Keratinocyte (primary cell): ENCODE data around the gene SNX13. TPM values are rescaled to one million over a fixed set of nuclear protein-coding genes. Genes with fewer than 3 reads are reported as not detected.

ENCODE experiments used
- DNase-seq: peaks from one replicate; pipeline ENCODE4 v3.0.0-alpha.2; 2011; ENCODE audit warnings: low read depth, missing footprints, low spot score
- FAIRE-seq: peaks from 2 replicates; lab custom pipeline; 2011; peaks lifted over from hg19 to GRCh38; lab: Jason Lieb, UNC
- H2AFZ ChIP-seq: 2 replicates; pipeline ENCODE4 v1.6.0; 2012; ENCODE audit warnings: low read length, control low read depth, inconsistent platforms; ENCODE audit not compliant: control insufficient read depth
- H3K27ac ChIP-seq: 2 replicates; pipeline ENCODE4 v1.5.1; 2011; ENCODE audit warnings: low read length; ENCODE audit not compliant: control insufficient read depth, insufficient read depth
- H3K27me3 ChIP-seq: 3 replicates; pipeline ENCODE4 v1.6.0; 2011; ENCODE audit warnings: low read length; ENCODE audit not compliant: control insufficient read depth, insufficient read depth; ENCODE audit errors: extremely low read depth
- H3K36me3 ChIP-seq, 2 experiments: 2 replicates in 1 of 2; 3 replicates in 1 of 2; pipeline ENCODE4 v1.5.1; 2011; ENCODE audit warnings: low read length in 2 of 2, mild to moderate bottlenecking in 1 of 2; ENCODE audit not compliant: control insufficient read depth in 2 of 2, insufficient read depth in 2 of 2; ENCODE audit errors: extremely low read depth in 1 of 2
- H3K4me1 ChIP-seq: 3 replicates; pipeline ENCODE4 v1.5.1; 2011; ENCODE audit warnings: low read length; ENCODE audit not compliant: control insufficient read depth, insufficient read depth; ENCODE audit errors: extremely low read depth
- H3K4me2 ChIP-seq: 3 replicates; pipeline ENCODE4 v1.6.0; 2011; ENCODE audit warnings: low read depth, low read length; ENCODE audit not compliant: control insufficient read depth, insufficient read depth; ENCODE audit errors: extremely low read depth
- H3K4me3 ChIP-seq, 3 experiments: fragments of 200-600 bp in 1 of 3; sonication (generic) in 1 of 3; 2 replicates in 2 of 3; 3 replicates in 1 of 3; pipeline ENCODE4 v1.5.1; 2011 to 2016; ENCODE audit warnings: low read length in 3 of 3, mild to moderate bottlenecking in 3 of 3, control low read depth in 2 of 3, inconsistent platforms in 1 of 3, low read depth in 1 of 3, mixed read lengths in 1 of 3, mixed run types in 1 of 3, moderate library complexity in 1 of 3; ENCODE audit not compliant: control insufficient read depth in 2 of 3, insufficient read depth in 2 of 3; ENCODE audit errors: extremely low read depth in 1 of 3
- H3K79me2 ChIP-seq: 2 replicates; pipeline ENCODE4 v1.6.0; 2012; ENCODE audit warnings: low read length; ENCODE audit not compliant: control insufficient read depth, insufficient read depth
- H3K9ac ChIP-seq: 3 replicates; pipeline ENCODE4 v1.6.0; 2011; ENCODE audit warnings: low read length; ENCODE audit not compliant: control insufficient read depth, insufficient read depth; ENCODE audit errors: extremely low read depth
- H3K9me1 ChIP-seq: 3 replicates; pipeline ENCODE4 v1.6.0; 2011; ENCODE audit warnings: low read length; ENCODE audit not compliant: control insufficient read depth, insufficient read depth; ENCODE audit errors: extremely low read depth
- H3K9me3 ChIP-seq: 2 replicates; pipeline ENCODE4 v1.5.1; 2012; ENCODE audit warnings: low read depth, low read length; ENCODE audit not compliant: control insufficient read depth
- H4K20me1 ChIP-seq: 3 replicates; pipeline ENCODE4 v1.6.0; 2011; ENCODE audit warnings: low read length; ENCODE audit not compliant: control insufficient read depth, insufficient read depth; ENCODE audit errors: extremely low read depth
- CTCF ChIP-seq, 3 experiments: IDR thresholded peaks in 1 of 3; conservative IDR thresholded peaks in 1 of 3; optimal IDR thresholded peaks in 1 of 3; 2 replicates in 2 of 3; 3 replicates in 1 of 3; pipeline versions ENCODE3 to v1.5.1; 2011; ENCODE audit warnings: low read length in 3 of 3, mild to moderate bottlenecking in 3 of 3, moderate library complexity in 2 of 3, control low read depth in 1 of 3, inconsistent platforms in 1 of 3; ENCODE audit not compliant: insufficient read depth in 2 of 3; ENCODE audit errors: extremely low read depth in 1 of 3
- EZH2 ChIP-seq: IDR thresholded peaks from one replicate; pipeline ENCODE4 v1.6.1; 2012; ENCODE audit warnings: inconsistent platforms, mild to moderate bottlenecking, low read length, moderate library complexity
- dilution Hi-C: fragments of 300-500 bp; cut with MboI; formaldehyde crosslinking; loops from one replicate; pipeline ENCODE4 v1.7.0; 2020; ENCODE audit warnings: low sequenced_read_pairs; ENCODE audit not compliant: extremely low pct_ligation_motif_present
- polyA plus RNA-seq, 5 experiments: library from polyadenylated mRNA; depleted of rRNA in 3 of 5; stranded (reverse) in 3 of 5; stranded (forward) in 1 of 5; unstranded in 1 of 5; fragments of >200 nt; gene quantifications; 1 replicate in 1 of 5; 2 replicates in 3 of 5; 3 replicates in 1 of 5; pipeline versions ENCODE4 v1.2.1 to v1.2.3, GENCODE V29; 2011 to 2012; ENCODE audit warnings: missing spikeins in 2 of 5, low read depth in 1 of 5, low replicate concordance in 1 of 5

Gene SNX13
- polyA plus RNA-seq, 1 donor (not counting 4 experiments of a cell fraction or from before 2014, with no cell fraction given): 22.6 TPM

GRCh38 chr7:17930546-17930945 is 9.7 kb downstream of the SNX13 start:
- no peak for TF ChIP-seq CTCF (optimal IDR thresholded peaks at IDR 0.05 in 1 of 3, IDR thresholded peaks at IDR 0.05 in 1 of 3, conservative IDR thresholded peaks at IDR 0.05 in 1 of 3; ENCODE audit: extremely low read depth in 1 of 3, insufficient read depth in 2 of 3, low read length in 3 of 3)
- no peak for TF ChIP-seq EZH2
- no peaks in the 10 kb centered on the region for H3K36me3 ChIP-seq
- H4K20me1 ChIP-seq: peaks cover 4% of the 10 kb centered on the region

GRCh38 chr7:17929647-17930395 is 10.5 kb downstream of the SNX13 start:
- H3K27ac ChIP-seq: no peak overlapping the region

More at GRCh38 chr7:17930546-17930945, 9.7 kb downstream of the SNX13 start:
- Histone ChIP-seq H3K79me2 (peaks cover 89% of the 10 kb centered on the region), H3K4me1 (peaks cover 8% of the 10 kb centered on the region), H3K9me1 (peaks cover 3% of the 10 kb centered on the region), H3K27me3 (no peaks in the 10 kb centered on the region), H3K4me2 (no peak overlapping the region), H3K9me3 (no peaks in the 10 kb centered on the region), H3K4me3 (no peak overlapping the region), H2AFZ (no peak overlapping the region), H3K9ac (no peak overlapping the region), H3K27ac (no peak overlapping the region)
- FAIRE-seq: no peak
- dilution Hi-C loops: no loop called here
- DNase-seq: no peak

More at GRCh38 chr7:17929647-17930395, 10.5 kb downstream of the SNX13 start:
- no peak for TF ChIP-seq CTCF (optimal IDR thresholded peaks at IDR 0.05 in 1 of 3, IDR thresholded peaks at IDR 0.05 in 1 of 3, conservative IDR thresholded peaks at IDR 0.05 in 1 of 3; ENCODE audit: extremely low read depth in 1 of 3, insufficient read depth in 2 of 3, low read length in 3 of 3)
- TF ChIP-seq EZH2: no peak
- H3K36me3 ChIP-seq: no peaks in the 10 kb centered on the region
- no peaks in the 10 kb centered on the region for H3K27me3 ChIP-seq
- peaks cover 4% of the 10 kb centered on the region for H4K20me1 ChIP-seq
- no peaks in the 10 kb centered on the region for H3K9me3 ChIP-seq
- H3K9me1 ChIP-seq: no peaks in the 10 kb centered on the region
- FAIRE-seq: no peak
- no peak overlapping the region for H2AFZ ChIP-seq
- no peak overlapping the region for H3K9ac ChIP-seq
- H3K4me2 ChIP-seq: no peak overlapping the region
- dilution Hi-C loops: no loop called here
- H3K4me3 ChIP-seq: no peak overlapping the region
- DNase-seq: no peak
- peaks cover 7% of the 10 kb centered on the region for H3K4me1 ChIP-seq
- H3K79me2 ChIP-seq: peaks cover 90% of the 10 kb centered on the region
